HEK293 (cell line): ENCODE results near the gene LGI1.

ENCODE experiments used
- CTCF ChIA-PET: fragments of 350-600 bp; formaldehyde crosslinking; extraction: SDS; loops from one replicate; lab custom pipeline; 2021; ENCODE audit warnings: antibody characterized with exemption; lab: Yijun Ruan, JAX
- POLR2A ChIA-PET: fragments of 300-600 bp; formaldehyde crosslinking; extraction: SDS; loops from one replicate; lab custom pipeline; 2020; ENCODE audit warnings: antibody characterized with exemption, inconsistent platforms; lab: Yijun Ruan, JAX
- H3K27ac ChIP-seq: fragments of 200-500 bp; sonication (Bioruptor generic); 2 replicates; pipeline ENCODE4 v1.5.1; 2014; ENCODE audit warnings: low read depth, low read length, control low read depth, inconsistent platforms; ENCODE audit errors: extremely low read depth
- H3K36me3 ChIP-seq, 2 experiments: fragments of 200-500 bp in 1 of 2; sonication (Bioruptor generic) in 1 of 2; 1 replicate in 1 of 2; 2 replicates in 1 of 2; pipeline ENCODE4 v1.5.1; 2014 to 2017; ENCODE audit warnings: inconsistent platforms in 2 of 2, low read length in 2 of 2; ENCODE audit not compliant: control insufficient read depth in 2 of 2, insufficient read depth in 1 of 2
- H3K4me1 ChIP-seq: fragments of 200-500 bp; sonication (Bioruptor generic); 2 replicates; pipeline ENCODE4 v1.5.1; 2014; ENCODE audit warnings: mild to moderate bottlenecking, low read length, inconsistent platforms; ENCODE audit not compliant: control insufficient read depth, insufficient read depth
- H3K4me3 ChIP-seq: 2 replicates; pipeline ENCODE4 v1.5.1; 2011; ENCODE audit warnings: low read depth, mild to moderate bottlenecking, control low read depth, low read length, moderate library complexity
- H3K9me3 ChIP-seq: fragments of 200-500 bp; sonication (Bioruptor generic); 2 replicates; pipeline ENCODE4 v1.5.1; 2014; ENCODE audit warnings: low read depth, low read length, inconsistent platforms; ENCODE audit not compliant: control insufficient read depth, insufficient read depth
- IKZF3 ChIP-seq: fragments of 450-650 bp; IDR thresholded peaks from 2 replicates; pipeline ENCODE4 v1.5.0; 2018; ENCODE audit warnings: missing biosample characterization, mild to moderate bottlenecking, missing genetic modification characterization, moderate library complexity
- KLF8 ChIP-seq: fragments of 450-650 bp; formaldehyde crosslinking; IDR thresholded peaks from 2 replicates; pipeline ENCODE4 v1.5.1; 2016; ENCODE audit warnings: missing biosample characterization, missing genetic modification characterization
- PRDM1 ChIP-seq: fragments of 450-650 bp; formaldehyde crosslinking; IDR thresholded peaks from 2 replicates; pipeline ENCODE4; 2016; ENCODE audit warnings: missing biosample characterization, missing genetic modification characterization
- SCRT1 ChIP-seq: fragments of 450-650 bp; formaldehyde crosslinking; IDR thresholded peaks from 2 replicates; pipeline ENCODE4 v1.5.1; 2016; ENCODE audit warnings: missing biosample characterization, missing genetic modification characterization, borderline replicate concordance
- SP7 ChIP-seq: fragments of 450-650 bp; formaldehyde crosslinking; IDR thresholded peaks from 2 replicates; pipeline ENCODE4 v1.5.1; 2016; ENCODE audit warnings: missing biosample characterization, missing genetic modification characterization
- YY1 ChIP-seq: fragments of 450-650 bp; formaldehyde crosslinking; IDR thresholded peaks from 2 replicates; pipeline ENCODE4 v1.5.1; 2018; ENCODE audit warnings: missing biosample characterization, missing genetic modification characterization
- ZBTB17 ChIP-seq: fragments of 450-650 bp; formaldehyde crosslinking; IDR thresholded peaks from 2 replicates; pipeline ENCODE4 v1.5.1; 2016; ENCODE audit warnings: missing biosample characterization, missing genetic modification characterization
- ZNF416 ChIP-seq: fragments of 450-650 bp; formaldehyde crosslinking; IDR thresholded peaks from 2 replicates; pipeline ENCODE4 v1.5.1; 2016; ENCODE audit warnings: missing biosample characterization, missing genetic modification characterization
- ZNF629 ChIP-seq: fragments of 450-650 bp; formaldehyde crosslinking; IDR thresholded peaks from 2 replicates; pipeline ENCODE4 v1.5.1; 2017; ENCODE audit warnings: missing biosample characterization, missing genetic modification characterization
- ZNF654 ChIP-seq: fragments of 450-650 bp; formaldehyde crosslinking; IDR thresholded peaks from 2 replicates; pipeline ENCODE4 v1.5.1; 2016; ENCODE audit warnings: low read depth, missing biosample characterization, missing genetic modification characterization
- ZNF660 ChIP-seq: fragments of 450-650 bp; IDR thresholded peaks from 2 replicates; pipeline ENCODE4 v1.5.1; 2018; ENCODE audit warnings: missing biosample characterization, mild to moderate bottlenecking, missing genetic modification characterization
- ZSCAN30 ChIP-seq: fragments of 450-650 bp; IDR thresholded peaks from 2 replicates; pipeline ENCODE4 v1.5.1; 2018; ENCODE audit warnings: missing biosample characterization, mild to moderate bottlenecking, missing genetic modification characterization, moderate library complexity
- TF ChIP-seq, protein P1 (sequence below): fragments of 450-650 bp; formaldehyde crosslinking; conservative IDR thresholded peaks from 2 replicates; pipeline ENCODE4 v1.5.1; 2016; ENCODE audit warnings: low read depth, missing biosample characterization, missing genetic modification characterization
- TF ChIP-seq, protein P2 (sequence below): fragments of 450-650 bp; formaldehyde crosslinking; IDR thresholded peaks from 2 replicates; pipeline ENCODE4 v1.5.1; 2016; ENCODE audit warnings: missing biosample characterization, missing genetic modification characterization, low read depth
- TF ChIP-seq, protein P3 (sequence below): fragments of 450-650 bp; formaldehyde crosslinking; IDR thresholded peaks from 2 replicates; pipeline ENCODE4 v1.5.1; 2016; ENCODE audit warnings: missing biosample characterization, missing genetic modification characterization
- TF ChIP-seq, protein P4 (sequence below): fragments of 450-650 bp; formaldehyde crosslinking; IDR thresholded peaks from 2 replicates; pipeline ENCODE4 v1.5.1; 2016; ENCODE audit warnings: missing biosample characterization, missing genetic modification characterization

LGI1 gene

DNA sequence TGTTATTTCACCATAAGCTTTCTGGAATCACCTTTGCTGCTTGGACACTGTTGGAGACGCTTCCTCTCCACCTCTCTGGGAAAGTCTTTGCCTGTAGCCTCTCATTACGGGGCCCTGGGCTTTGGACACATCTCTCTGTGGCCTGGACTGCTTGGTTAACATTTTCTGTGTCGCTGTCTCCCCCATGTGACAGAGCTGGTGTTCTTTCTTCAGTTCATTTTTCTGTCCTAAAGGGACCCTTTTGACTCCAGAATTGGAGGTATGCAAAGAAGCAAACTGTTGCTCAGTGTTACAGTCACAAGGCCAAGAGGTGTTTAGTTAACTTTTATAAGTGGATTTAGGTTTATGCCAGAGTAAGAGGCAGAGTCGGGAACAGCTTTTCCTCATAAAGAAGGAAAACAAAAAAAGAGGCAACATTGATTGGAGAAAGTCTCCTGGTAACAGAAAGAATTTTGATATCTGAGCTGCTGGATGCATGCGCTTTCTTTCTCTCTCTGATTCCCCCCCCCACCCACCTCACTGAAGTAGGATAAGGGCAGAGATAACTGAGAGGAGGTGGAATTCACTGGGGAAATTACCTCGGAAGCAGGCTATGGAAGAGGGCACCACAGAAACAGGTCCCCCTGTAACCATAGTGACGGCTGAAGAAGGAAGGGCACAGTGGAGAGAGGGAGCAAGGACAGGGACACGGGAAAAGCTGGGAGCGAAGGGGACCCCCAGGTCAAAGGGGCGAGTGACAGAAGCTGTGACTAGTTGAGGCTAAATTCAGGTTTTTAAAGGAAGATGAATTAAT, 57.8 kb downstream of the LGI1 start (continued):
- TF ChIP-seq SCRT1 (tag by site-specific recombination) (peak; percentile 65; the same call in 1 of the 2 replicates), YY1 (tag by site-specific recombination) (no peak)
- TF ChIP-seq, protein P1, sequence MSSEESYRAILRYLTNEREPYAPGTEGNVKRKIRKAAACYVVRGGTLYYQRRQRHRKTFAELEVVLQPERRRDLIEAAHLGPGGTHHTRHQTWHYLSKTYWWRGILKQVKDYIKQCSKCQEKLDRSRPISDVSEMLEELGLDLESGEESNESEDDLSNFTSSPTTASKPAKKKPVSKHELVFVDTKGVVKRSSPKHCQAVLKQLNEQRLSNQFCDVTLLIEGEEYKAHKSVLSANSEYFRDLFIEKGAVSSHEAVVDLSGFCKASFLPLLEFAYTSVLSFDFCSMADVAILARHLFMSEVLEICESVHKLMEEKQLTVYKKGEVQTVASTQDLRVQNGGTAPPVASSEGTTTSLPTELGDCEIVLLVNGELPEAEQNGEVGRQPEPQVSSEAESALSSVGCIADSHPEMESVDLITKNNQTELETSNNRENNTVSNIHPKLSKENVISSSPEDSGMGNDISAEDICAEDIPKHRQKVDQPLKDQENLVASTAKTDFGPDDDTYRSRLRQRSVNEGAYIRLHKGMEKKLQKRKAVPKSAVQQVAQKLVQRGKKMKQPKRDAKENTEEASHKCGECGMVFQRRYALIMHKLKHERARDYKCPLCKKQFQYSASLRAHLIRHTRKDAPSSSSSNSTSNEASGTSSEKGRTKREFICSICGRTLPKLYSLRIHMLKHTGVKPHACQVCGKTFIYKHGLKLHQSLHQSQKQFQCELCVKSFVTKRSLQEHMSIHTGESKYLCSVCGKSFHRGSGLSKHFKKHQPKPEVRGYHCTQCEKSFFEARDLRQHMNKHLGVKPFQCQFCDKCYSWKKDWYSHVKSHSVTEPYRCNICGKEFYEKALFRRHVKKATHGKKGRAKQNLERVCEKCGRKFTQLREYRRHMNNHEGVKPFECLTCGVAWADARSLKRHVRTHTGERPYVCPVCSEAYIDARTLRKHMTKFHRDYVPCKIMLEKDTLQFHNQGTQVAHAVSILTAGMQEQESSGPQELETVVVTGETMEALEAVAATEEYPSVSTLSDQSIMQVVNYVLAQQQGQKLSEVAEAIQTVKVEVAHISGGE (tag by site-specific recombination): peak; percentile 86

DNA sequence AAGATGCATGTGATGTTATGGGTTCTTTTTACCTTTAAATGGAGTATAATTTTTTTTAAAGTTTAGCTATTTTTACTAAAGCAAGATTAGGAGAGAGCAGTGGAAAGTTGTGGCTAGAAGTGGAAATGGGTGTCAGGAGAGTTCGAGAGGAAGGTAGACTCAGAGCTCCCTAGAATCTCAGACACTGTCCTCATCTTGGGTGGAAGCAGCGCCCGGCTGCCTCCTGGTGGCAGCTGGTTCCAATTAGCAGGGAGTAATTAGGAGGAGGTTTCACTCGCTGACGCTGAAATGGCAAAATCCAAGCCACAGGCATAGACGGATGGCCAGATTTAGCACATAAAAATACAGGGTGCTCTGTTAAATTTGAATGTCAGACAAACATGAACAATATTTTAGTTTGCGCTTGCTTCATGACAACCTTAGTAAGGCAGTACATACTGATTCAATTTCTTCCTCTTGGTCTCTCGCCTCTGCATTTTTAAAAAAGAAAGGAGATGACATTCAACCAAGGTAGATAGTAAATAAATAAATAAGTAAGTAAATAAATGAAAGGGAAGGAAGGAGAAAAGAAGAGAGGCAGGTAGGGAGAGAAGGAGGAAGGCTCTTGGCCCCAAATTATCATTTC, 58.5 kb downstream of the LGI1 start:
- no peak overlapping the region for H3K27ac ChIP-seq
- ChIA-PET CTCF (interaction anchor here (0.5 to 6.9 kb wide), 48 partner anchors 8 to 504 kb away, joined by 3 to 179 read pairs (median 4); partner anchors contain the start of gene FRA10AC1), POLR2A (interaction anchor here (1.0 to 1.9 kb wide), 4 partner anchors 69 to 116 kb away, joined by 3 to 10 read pairs (median 6); partner anchors contain the start of gene FRA10AC1)
- no peak overlapping the region for H3K4me3 ChIP-seq
- no peaks in the 10 kb centered on the region for H3K9me3 ChIP-seq
- H3K36me3 ChIP-seq: no peaks in the 10 kb centered on the region
- TF ChIP-seq SP7 (tag by site-specific recombination) (peak; percentile 52; the same call in 1 of the 2 replicates), PRDM1 (tag by site-specific recombination) (peak; percentile 65), ZNF654 (tag by site-specific recombination) (peak; percentile 67), ZBTB17 (tag by site-specific recombination) (peak; percentile 53; the same call in 1 of the 2 replicates), ZNF660 (peak; percentile 60; the same call in 1 of the 2 replicates), KLF8 (peak; percentile 58; the same call in 1 of the 2 replicates), ZSCAN30 (0 out of 2 replicates have a peak, but pooled peaks have one; percentile 11), IKZF3 (tag by site-specific recombination) (peak; percentile 30; the same call in 1 of the 2 replicates), ZNF416 (tag by site-specific recombination) (no peak), ZNF629 (tag by site-specific recombination) (no peak)
- TF ChIP-seq, protein P2, sequence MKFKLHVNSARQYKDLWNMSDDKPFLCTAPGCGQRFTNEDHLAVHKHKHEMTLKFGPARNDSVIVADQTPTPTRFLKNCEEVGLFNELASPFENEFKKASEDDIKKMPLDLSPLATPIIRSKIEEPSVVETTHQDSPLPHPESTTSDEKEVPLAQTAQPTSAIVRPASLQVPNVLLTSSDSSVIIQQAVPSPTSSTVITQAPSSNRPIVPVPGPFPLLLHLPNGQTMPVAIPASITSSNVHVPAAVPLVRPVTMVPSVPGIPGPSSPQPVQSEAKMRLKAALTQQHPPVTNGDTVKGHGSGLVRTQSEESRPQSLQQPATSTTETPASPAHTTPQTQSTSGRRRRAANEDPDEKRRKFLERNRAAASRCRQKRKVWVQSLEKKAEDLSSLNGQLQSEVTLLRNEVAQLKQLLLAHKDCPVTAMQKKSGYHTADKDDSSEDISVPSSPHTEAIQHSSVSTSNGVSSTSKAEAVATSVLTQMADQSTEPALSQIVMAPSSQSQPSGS (tag by site-specific recombination): no peak
- TF ChIP-seq, protein P3, sequence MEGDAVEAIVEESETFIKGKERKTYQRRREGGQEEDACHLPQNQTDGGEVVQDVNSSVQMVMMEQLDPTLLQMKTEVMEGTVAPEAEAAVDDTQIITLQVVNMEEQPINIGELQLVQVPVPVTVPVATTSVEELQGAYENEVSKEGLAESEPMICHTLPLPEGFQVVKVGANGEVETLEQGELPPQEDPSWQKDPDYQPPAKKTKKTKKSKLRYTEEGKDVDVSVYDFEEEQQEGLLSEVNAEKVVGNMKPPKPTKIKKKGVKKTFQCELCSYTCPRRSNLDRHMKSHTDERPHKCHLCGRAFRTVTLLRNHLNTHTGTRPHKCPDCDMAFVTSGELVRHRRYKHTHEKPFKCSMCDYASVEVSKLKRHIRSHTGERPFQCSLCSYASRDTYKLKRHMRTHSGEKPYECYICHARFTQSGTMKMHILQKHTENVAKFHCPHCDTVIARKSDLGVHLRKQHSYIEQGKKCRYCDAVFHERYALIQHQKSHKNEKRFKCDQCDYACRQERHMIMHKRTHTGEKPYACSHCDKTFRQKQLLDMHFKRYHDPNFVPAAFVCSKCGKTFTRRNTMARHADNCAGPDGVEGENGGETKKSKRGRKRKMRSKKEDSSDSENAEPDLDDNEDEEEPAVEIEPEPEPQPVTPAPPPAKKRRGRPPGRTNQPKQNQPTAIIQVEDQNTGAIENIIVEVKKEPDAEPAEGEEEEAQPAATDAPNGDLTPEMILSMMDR (tag by site-specific recombination): peak; percentile 59; the same call in 1 of the 2 replicates
- TF ChIP-seq, protein P4, sequence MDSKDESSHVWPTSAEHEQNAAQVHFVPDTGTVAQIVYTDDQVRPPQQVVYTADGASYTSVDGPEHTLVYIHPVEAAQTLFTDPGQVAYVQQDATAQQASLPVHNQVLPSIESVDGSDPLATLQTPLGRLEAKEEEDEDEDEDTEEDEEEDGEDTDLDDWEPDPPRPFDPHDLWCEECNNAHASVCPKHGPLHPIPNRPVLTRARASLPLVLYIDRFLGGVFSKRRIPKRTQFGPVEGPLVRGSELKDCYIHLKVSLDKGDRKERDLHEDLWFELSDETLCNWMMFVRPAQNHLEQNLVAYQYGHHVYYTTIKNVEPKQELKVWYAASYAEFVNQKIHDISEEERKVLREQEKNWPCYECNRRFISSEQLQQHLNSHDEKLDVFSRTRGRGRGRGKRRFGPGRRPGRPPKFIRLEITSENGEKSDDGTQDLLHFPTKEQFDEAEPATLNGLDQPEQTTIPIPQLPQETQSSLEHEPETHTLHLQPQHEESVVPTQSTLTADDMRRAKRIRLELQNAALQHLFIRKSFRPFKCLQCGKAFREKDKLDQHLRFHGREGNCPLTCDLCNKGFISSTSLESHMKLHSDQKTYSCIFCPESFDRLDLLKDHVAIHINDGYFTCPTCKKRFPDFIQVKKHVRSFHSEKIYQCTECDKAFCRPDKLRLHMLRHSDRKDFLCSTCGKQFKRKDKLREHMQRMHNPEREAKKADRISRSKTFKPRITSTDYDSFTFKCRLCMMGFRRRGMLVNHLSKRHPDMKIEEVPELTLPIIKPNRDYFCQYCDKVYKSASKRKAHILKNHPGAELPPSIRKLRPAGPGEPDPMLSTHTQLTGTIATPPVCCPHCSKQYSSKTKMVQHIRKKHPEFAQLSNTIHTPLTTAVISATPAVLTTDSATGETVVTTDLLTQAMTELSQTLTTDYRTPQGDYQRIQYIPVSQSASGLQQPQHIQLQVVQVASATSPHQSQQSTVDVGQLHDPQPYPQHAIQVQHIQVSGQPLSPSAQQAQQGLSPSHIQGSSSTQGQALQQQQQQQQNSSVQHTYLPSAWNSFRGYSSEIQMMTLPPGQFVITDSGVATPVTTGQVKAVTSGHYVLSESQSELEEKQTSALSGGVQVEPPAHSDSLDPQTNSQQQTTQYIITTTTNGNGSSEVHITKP (tag by site-specific recombination): peak; percentile 27; the same call in 1 of the 2 replicates
- H3K4me1 ChIP-seq: peaks cover 2% of the 10 kb centered on the region; the same call in 1 of the 2 replicates
